AG04450 (cell line): ENCODE results near the gene OSCP1. TPM values are rescaled to one million over a fixed set of nuclear protein-coding genes. Genes with fewer than 3 reads are reported as not detected.

Source experiments
- CTCF ChIA-PET: fragments of 300-600, 350-600 bp; formaldehyde crosslinking; extraction: SDS; loops from one replicate; lab custom pipeline; 2022; ENCODE audit warnings: antibody characterized with exemption, inconsistent platforms; lab: Charles Lee
- POLR2A ChIA-PET: fragments of 350-600 bp; formaldehyde crosslinking; extraction: SDS; loops from one replicate; lab custom pipeline; 2021; ENCODE audit warnings: antibody characterized with exemption, inconsistent platforms; lab: Yijun Ruan, JAX
- DNase-seq: peaks from one replicate; pipeline ENCODE4 v3.0.0-alpha.2; 2011; ENCODE audit warnings: low read depth, low spot score
- H3K27ac ChIP-seq: one replicate; pipeline ENCODE4 v1.5.1; 2012; ENCODE audit warnings: low read depth, low read length, control low read depth
- H3K27me3 ChIP-seq: one replicate; pipeline ENCODE4 v1.6.0; 2012; ENCODE audit warnings: low read length; ENCODE audit not compliant: control insufficient read depth, insufficient read depth
- H3K4me3 ChIP-seq: 2 replicates; pipeline ENCODE4 v1.5.1; 2011; ENCODE audit warnings: mild to moderate bottlenecking, low read depth, low read length, control low read depth
- H3K9me3 ChIP-seq: 2 replicates; pipeline ENCODE4 v1.5.1; 2012; ENCODE audit warnings: low read length; ENCODE audit not compliant: control insufficient read depth, insufficient read depth
- polyA plus RNA-seq: library from polyadenylated mRNA; depleted of rRNA; stranded (reverse); fragments of >200 nt; gene quantifications from 2 replicates; pipeline ENCODE4 v1.2.3, GENCODE V29; 2011
- TF ChIP-seq, protein P1 (sequence below): IDR thresholded peaks from 2 replicates; pipeline ENCODE4 v1.5.1; 2011; ENCODE audit warnings: low read depth, low read length, control low read depth, inconsistent platforms

The OSCP1 gene
- polyA plus RNA-seq, 1 experiment, result 7.9 TPM

GRCh38 chr1:36453600-36454388, 3.5 kb upstream of the OSCP1 start:
- TF ChIP-seq, protein P1, sequence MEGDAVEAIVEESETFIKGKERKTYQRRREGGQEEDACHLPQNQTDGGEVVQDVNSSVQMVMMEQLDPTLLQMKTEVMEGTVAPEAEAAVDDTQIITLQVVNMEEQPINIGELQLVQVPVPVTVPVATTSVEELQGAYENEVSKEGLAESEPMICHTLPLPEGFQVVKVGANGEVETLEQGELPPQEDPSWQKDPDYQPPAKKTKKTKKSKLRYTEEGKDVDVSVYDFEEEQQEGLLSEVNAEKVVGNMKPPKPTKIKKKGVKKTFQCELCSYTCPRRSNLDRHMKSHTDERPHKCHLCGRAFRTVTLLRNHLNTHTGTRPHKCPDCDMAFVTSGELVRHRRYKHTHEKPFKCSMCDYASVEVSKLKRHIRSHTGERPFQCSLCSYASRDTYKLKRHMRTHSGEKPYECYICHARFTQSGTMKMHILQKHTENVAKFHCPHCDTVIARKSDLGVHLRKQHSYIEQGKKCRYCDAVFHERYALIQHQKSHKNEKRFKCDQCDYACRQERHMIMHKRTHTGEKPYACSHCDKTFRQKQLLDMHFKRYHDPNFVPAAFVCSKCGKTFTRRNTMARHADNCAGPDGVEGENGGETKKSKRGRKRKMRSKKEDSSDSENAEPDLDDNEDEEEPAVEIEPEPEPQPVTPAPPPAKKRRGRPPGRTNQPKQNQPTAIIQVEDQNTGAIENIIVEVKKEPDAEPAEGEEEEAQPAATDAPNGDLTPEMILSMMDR, result no peak
- ChIA-PET POLR2A (no interaction called here), CTCF (no interaction called here)
- Histone ChIP-seq H3K9me3 (no peaks in the 10 kb centered on the region), H3K27ac (no peak overlapping the region), H3K27me3 (no peaks in the 10 kb centered on the region), H3K4me3 (no peak overlapping the region)
- no peak for DNase-seq

DNA sequence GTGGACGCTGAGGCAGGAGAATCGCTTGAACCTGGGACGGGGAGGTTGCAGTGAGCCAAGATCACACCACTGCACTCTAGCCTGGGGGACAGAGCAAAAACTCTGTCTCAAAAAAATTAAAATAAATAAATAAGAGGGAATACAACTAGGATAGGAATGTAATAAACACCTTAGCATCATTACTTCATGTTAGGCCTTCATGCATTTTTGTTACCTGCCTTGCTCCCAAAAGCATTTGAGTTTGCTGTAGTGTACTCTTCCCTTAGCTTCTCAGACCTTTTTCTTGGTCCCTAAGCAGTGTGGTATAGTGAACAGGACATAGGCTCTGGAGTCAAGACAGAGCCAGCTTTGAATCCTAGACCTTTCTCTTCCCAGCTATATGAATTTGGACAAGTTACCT, 2.8 kb upstream of the OSCP1 start:
- Histone ChIP-seq H3K27ac (no peak overlapping the region), H3K9me3 (no peaks in the 10 kb centered on the region), H3K27me3 (no peaks in the 10 kb centered on the region), H3K4me3 (no peak overlapping the region)
- ChIA-PET POLR2A (no interaction called here), CTCF (no interaction called here)
- TF ChIP-seq, protein P1, result no peak
- DNase-seq, result no peak

DNA sequence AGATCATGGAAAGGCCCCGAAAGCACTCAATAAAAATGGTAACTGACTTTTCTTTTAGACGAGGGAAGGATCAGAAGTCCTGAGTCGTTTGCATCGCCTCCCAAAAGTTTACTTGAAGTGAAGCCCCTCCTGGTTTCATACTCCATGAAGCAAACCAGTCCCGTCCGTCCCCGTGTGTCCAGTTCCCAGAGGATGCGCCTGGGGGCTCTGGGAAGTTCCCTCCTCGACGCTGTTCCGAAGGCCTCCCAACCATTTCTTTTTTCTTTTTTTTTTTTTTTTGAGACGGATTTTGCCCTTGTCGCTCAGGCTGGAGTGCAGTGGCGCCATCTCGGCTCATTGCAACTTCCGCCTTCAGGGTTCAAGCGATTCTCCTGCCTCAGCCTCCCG, 661 bp upstream of the OSCP1 start:
- peak overlapping the region; percentile 70 for H3K4me3 ChIP-seq
- TF ChIP-seq, protein P1, result no peak
- no peaks in the 10 kb centered on the region for H3K9me3 ChIP-seq
- ChIA-PET CTCF (interaction anchor here (0.7 to 1.1 kb wide), 5 partner anchors 9 to 905 kb away, joined by 3 to 7 read pairs (median 4); no protein-coding TSS in a partner anchor), POLR2A (interaction anchor here (0.6 to 2.5 kb wide), 5 partner anchors 13 to 1771 kb away, joined by 3 to 24 read pairs (median 4); partner anchors contain the start of genes MRPS15 and TRAPPC3)
- DNase-seq, result no peak
- H3K27ac ChIP-seq, result peak overlapping the region; percentile 82
- H3K27me3 ChIP-seq, result no peaks in the 10 kb centered on the region

- Histone ChIP-seq H3K4me3 (no peak overlapping the region), H3K9me3 (no peaks in the 10 kb centered on the region), H3K27ac (no peak overlapping the region), H3K27me3 (no peaks in the 10 kb centered on the region)
- ChIA-PET CTCF (interaction anchor here (0.5 kb wide), 1 partner anchor 348 kb away, joined by 9 read pairs; no protein-coding TSS in a partner anchor), POLR2A (no interaction called here)
- TF ChIP-seq, protein P1, result no peak
- no peak for DNase-seq
Observed at GRCh38 chr1:36448530-36449056, 1.7 kb downstream of the OSCP1 start.

GRCh38 chr1:36447450-36447849, 2.8 kb downstream of the OSCP1 start:
- no peaks in the 10 kb centered on the region for H3K27me3 ChIP-seq
- TF ChIP-seq, protein P1, result no peak
- CTCF ChIA-PET, result no interaction called here

More at GRCh38 chr1:36447450-36447849, 2.8 kb downstream of the OSCP1 start:
- Histone ChIP-seq H3K9me3 (no peaks in the 10 kb centered on the region), H3K27ac (no peak overlapping the region), H3K4me3 (no peak overlapping the region)
- DNase-seq, result no peak
- POLR2A ChIA-PET, result no interaction called here
